ENCODE measurements around the gene MPP7. TPM values are rescaled to one million over a fixed set of nuclear protein-coding genes. Genes with fewer than 3 reads are reported as not detected.

MPP7 gene
- polyA plus RNA-seq, 1 experiment: 0.94 TPM

GRCh38 chr10:28300027-28300426 lies 2.8 kb downstream of the MPP7 start:
- DNase-seq (ENCODE audit: low read depth, low spot score): no peak
- ChIA-PET CTCF (interaction anchor here (1.0 to 2.8 kb wide), 2 partner anchors 49 to 81 kb away, joined by 3 to 11 read pairs; no protein-coding TSS in a partner anchor), POLR2A (no interaction called here)
- peaks cover 21% of the 10 kb centered on the region for H3K27me3 ChIP-seq (ENCODE audit: control insufficient read depth, insufficient read depth, low read length)
- no peak overlapping the region for H3K4me3 ChIP-seq (ENCODE audit: low read depth, low read length)
- H3K9me3 ChIP-seq (ENCODE audit: control insufficient read depth, insufficient read depth, low read length): no peaks in the 10 kb centered on the region
- H3K27ac ChIP-seq (ENCODE audit: low read depth, low read length): no peak overlapping the region
- peak; percentile 43 for TF ChIP-seq CTCF (IDR thresholded peaks at IDR 0.05; ENCODE audit: low read depth, low read length)

GRCh38 chr10:28298951-28299350 lies 3.9 kb downstream of the MPP7 start:
- ChIA-PET CTCF (interaction anchor here (1.2 to 3.4 kb wide), 2 partner anchors 48 to 83 kb away, joined by 5 to 14 read pairs; no protein-coding TSS in a partner anchor), POLR2A (no interaction called here)
- no peak for DNase-seq (ENCODE audit: low read depth, low spot score)
- TF ChIP-seq CTCF (IDR thresholded peaks at IDR 0.05; ENCODE audit: low read depth, low read length): no peak
- H3K4me3 ChIP-seq (ENCODE audit: low read depth, low read length): no peak overlapping the region
- H3K27me3 ChIP-seq (ENCODE audit: control insufficient read depth, insufficient read depth, low read length): peaks cover 13% of the 10 kb centered on the region
- H3K27ac ChIP-seq (ENCODE audit: low read depth, low read length): no peak overlapping the region
- H3K9me3 ChIP-seq (ENCODE audit: control insufficient read depth, insufficient read depth, low read length): no peaks in the 10 kb centered on the region

GRCh38 chr10:28296023-28296422 lies 6.8 kb downstream of the MPP7 start:
- no peak overlapping the region for H3K27ac ChIP-seq (ENCODE audit: low read depth, low read length)
- peaks cover 3% of the 10 kb centered on the region for H3K27me3 ChIP-seq (ENCODE audit: control insufficient read depth, insufficient read depth, low read length)
- H3K4me3 ChIP-seq (ENCODE audit: low read depth, low read length): no peak overlapping the region
- no peak for TF ChIP-seq CTCF (IDR thresholded peaks at IDR 0.05; ENCODE audit: low read depth, low read length)
- DNase-seq (ENCODE audit: low read depth, low spot score): no peak
- no peaks in the 10 kb centered on the region; the same call in 1 of the 2 replicates for H3K9me3 ChIP-seq (ENCODE audit: control insufficient read depth, insufficient read depth, low read length)
- CTCF ChIA-PET: interaction anchor here (1.2 to 3.4 kb wide), 5 partner anchors 45 to 554 kb away, joined by 3 to 14 read pairs (median 4); no protein-coding TSS in a partner anchor
- POLR2A ChIA-PET: no interaction called here

- no peak overlapping the region for H3K27ac ChIP-seq (ENCODE audit: low read depth, low read length)
- H3K4me3 ChIP-seq (ENCODE audit: low read depth, low read length): no peak overlapping the region
- H3K9me3 ChIP-seq (ENCODE audit: control insufficient read depth, insufficient read depth, low read length): no peaks in the 10 kb centered on the region; the same call in 1 of the 2 replicates
- TF ChIP-seq CTCF (IDR thresholded peaks at IDR 0.05; ENCODE audit: low read depth, low read length): no peak
- ChIA-PET POLR2A (no interaction called here), CTCF (interaction anchor here (1.2 to 1.5 kb wide), 3 partner anchors 45 to 553 kb away, joined by 3 to 4 read pairs (median 4); no protein-coding TSS in a partner anchor)
- no peak for DNase-seq (ENCODE audit: low read depth, low spot score)
- peaks cover 3% of the 10 kb centered on the region for H3K27me3 ChIP-seq (ENCODE audit: control insufficient read depth, insufficient read depth, low read length)
These were observed 7.5 kb downstream of the MPP7 start for GRCh38 chr10:28295336-28295735.

GRCh38 chr10:28294809-28295208 lies 8.1 kb downstream of the MPP7 start:
- H3K27me3 ChIP-seq (ENCODE audit: control insufficient read depth, insufficient read depth, low read length): peaks cover 3% of the 10 kb centered on the region
- H3K9me3 ChIP-seq (ENCODE audit: control insufficient read depth, insufficient read depth, low read length): no peaks in the 10 kb centered on the region; the same call in 1 of the 2 replicates
- no peak for TF ChIP-seq CTCF (IDR thresholded peaks at IDR 0.05; ENCODE audit: low read depth, low read length)
- DNase-seq (ENCODE audit: low read depth, low spot score): no peak
- no peak overlapping the region for H3K4me3 ChIP-seq (ENCODE audit: low read depth, low read length)
- peak overlapping the region; percentile 4 for H3K27ac ChIP-seq (ENCODE audit: low read depth, low read length)
- ChIA-PET CTCF (interaction anchor here (1.2 kb wide), 1 partner anchor 99 kb away, joined by 3 read pairs; no protein-coding TSS in a partner anchor), POLR2A (no interaction called here)
